NCI-H2029 treated with DMSO at 0.1 percent for 48 hours (cell line): ENCODE results near the gene TAS1R1.
"Not testable (repeated sequence)": the region's sequence is repeated elsewhere in the genome, so short reads cannot be mapped to it uniquely, and the experiment has no call there.

Experiments
- DNase-seq: peaks from one replicate; lab custom pipeline; 2025; lab: John Stamatoyannopoulos, UW

Gene TAS1R1

GRCh38 chr1:6591222-6591621 is 36.1 kb downstream of the TAS1R1 start:
- DNase-seq, result no peak

- DNase-seq, result no peak
Observed at GRCh38 chr1:6591644-6592043, 36.5 kb downstream of the TAS1R1 start.

- no peak for DNase-seq
Observed at GRCh38 chr1:6592441-6592840, 37.3 kb downstream of the TAS1R1 start.

GRCh38 chr1:6592865-6593593 is 37.9 kb downstream of the TAS1R1 start:
- no peak for DNase-seq

GRCh38 chr1:6593810-6594209 is 38.7 kb downstream of the TAS1R1 start:
- DNase-seq, result no peak

- DNase-seq, result no peak
Observed at GRCh38 chr1:6594977-6595740, 40.1 kb downstream of the TAS1R1 start.

DNA sequence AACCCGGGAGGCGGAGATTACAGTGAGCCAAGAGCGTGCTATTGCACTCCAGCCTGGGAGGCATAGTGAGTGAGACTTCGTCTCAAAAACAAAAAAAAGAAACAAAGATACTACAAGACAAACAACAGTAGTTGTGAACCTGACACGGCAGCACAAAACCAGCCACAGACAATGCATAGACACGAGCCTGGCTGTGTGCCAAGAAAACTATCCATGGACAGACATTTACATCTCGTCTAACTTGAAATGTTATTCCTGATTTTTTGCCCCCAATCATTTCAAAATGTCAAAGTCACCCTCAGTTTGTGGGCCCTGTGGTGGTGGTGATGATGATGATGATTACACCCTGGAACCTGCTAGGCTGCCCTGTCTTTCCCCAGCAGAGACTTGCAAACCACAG is 41.2 kb downstream of the TAS1R1 start:
- no peak for DNase-seq

DNA sequence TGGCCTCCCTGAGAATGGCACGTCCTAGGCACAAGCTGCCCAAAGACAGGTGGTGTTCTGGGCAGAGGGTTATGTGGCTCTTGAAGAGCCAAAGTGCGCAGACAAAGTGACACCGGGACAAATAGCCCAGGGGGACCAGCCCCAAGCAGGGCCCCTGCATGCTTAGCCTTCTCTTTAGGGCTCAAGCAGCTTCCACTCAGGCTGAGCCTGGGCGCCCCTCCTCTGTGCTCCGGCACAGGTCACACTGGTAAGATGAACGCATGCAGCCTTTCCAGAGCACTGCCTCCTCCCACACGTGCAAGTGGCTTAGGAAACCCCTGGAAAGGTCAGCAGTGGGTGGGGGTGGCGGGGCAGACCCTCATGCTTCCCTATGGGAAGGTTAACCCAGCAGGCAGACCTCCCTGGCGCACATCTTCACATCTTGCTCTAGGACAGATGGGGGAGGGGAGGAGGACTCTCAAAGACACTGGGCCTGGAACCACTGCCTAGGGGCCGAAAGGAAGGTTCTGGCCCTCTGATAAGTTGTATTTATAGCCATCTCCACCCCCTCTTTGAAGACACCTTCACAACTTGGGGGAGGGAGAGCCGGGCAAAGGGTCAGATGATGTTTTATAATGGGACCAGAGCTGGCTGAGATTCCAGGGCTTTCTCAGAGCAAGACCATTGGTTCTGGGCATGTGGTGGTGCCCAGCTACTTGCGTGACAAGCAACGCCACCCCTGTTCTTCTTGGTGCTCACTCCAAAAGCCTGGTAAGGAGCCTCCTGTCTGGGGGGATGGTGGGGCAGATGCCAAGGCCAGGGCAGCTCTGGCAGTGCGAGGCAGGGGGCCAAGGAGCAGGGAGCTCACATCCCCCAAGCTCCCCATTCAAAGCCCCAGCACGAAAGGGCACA is 42.0 kb downstream of the TAS1R1 start:
- no peak for DNase-seq

GRCh38 chr1:6597777-6598131 is 42.6 kb downstream of the TAS1R1 start:
- no peak for DNase-seq

- no peak for DNase-seq
Observed at GRCh38 chr1:6599141-6599975, 44.3 kb downstream of the TAS1R1 start.

DNA sequence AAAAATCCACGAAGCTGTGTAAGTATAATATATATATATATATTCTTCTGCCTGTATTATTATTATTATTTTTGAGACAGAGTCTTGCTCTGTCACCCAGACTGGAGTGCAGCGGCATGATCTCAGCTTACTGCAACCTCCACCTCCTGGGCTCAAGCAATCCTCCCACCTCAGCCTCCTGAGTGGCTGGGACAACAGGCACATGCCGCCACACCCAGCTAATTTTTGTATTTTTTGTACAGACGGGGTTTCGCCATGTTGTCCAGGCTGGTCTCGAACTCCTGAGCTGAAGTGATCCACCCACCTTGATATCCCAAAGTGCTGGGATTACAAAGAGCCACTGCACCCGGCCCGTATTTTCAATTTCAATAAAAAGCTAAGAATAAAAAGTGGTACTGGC is 44.9 kb downstream of the TAS1R1 start:
- not testable (repeated sequence) for DNase-seq

- DNase-seq, result no peak
Observed at GRCh38 chr1:6600410-6601048, 45.4 kb downstream of the TAS1R1 start.

GRCh38 chr1:6601049-6601922 is 46.2 kb downstream of the TAS1R1 start:
- peak; percentile 24 for DNase-seq

- DNase-seq, result no peak
Observed at GRCh38 chr1:6601923-6602668, 47.0 kb downstream of the TAS1R1 start.

DNA sequence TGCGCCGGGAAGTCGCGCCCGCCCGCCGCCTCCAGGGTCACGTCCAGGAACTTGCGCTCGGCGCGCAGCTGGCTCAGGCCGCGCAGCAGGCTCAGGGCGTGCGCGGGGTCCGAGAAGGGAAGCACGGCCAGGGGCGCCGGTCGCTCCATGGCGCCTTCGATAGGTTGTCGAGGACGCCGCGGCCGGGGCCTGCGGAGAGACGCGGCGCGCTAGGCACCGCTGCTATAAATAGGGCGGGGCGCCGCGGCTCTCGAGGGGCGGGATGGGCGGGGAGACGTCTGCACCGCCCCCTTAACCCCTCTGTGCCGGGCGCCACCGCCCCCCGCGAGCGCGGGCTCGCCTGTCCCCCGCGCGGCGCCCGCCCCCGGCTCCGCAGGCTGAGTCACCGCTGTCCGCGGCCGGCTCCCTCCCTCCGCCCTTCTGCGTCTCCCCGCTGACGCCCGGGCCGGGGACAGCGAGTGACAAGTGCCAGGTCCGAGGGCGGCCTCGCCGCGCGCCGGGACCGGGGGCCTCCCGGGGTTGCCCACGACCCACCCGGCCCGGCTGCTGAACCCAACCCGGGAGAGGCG is 47.6 kb downstream of the TAS1R1 start, which contains the start of gene KLHL21:
TSS of gene KLHL21 (minus strand) at position 201 of the 569 bp plus-strand sequence. CDS start at position 149, 52 bp downstream.
- DNase-seq, result peak; percentile 23

GRCh38 chr1:6603238-6603914 is 48.3 kb downstream of the TAS1R1 start:
- no peak for DNase-seq

- DNase-seq, result no peak
Observed at GRCh38 chr1:6603915-6604558, 48.9 kb downstream of the TAS1R1 start.
